ENCODE results near the gene NRL. TPM values are rescaled to one million over a fixed set of nuclear protein-coding genes. Genes with fewer than 3 reads are reported as not detected.

NRL gene
- total RNA-seq, 6 donors from 2014 or later: 2.6 to 9.8 (median 4.4) TPM

DNA sequence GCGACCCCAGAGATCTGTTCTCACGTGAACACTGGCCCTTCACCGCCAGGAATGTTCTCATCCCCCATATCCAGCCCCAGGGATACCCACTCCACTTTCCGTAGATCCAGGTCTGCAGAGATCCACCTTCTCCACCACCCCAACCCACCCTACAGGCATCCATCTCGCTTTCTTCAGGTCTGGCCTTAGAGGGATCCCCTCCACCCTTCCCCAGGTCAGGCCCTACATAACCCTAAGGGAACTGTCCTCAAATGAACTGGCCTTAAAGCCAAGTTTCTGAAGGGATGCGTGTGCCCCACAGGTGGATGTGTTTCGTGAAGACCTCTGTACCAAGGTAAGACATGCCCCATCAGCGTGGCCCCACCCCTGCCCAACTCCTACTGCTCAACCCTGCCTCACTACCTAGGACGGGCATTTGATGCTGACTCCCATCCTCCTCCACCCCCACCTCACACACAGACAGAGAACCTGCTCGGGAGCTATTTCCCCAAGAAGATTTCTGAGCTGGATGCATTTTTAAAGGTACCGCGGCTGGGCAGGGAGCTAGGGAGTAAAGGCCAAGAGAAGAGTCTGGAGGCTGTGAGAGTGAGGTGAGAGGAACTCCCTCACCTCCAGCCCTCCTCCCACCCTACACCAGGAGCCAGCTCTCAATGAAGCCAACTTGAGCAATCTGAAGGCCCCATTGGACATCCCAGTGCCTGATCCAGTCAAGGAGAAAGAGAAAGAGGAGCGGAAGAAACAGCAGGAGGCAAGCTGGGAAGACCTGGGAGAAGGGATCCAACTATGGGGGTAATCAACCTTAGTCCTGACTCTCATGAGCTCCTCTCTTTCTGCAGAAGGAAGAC, 22.2 kb upstream of the NRL start:
- peak overlapping the region; percentile 87 to 96 (median 94) for H3K27ac ChIP-seq
- H3K27me3 ChIP-seq: no peaks in the 10 kb centered on the region
- H3K9me3 ChIP-seq: no peaks in the 10 kb centered on the region
- TF ChIP-seq CTCF (IDR thresholded peaks at IDR 0.05) (no peak), POLR2A (IDR thresholded peaks at IDR 0.05) (no peak), POLR2AphosphoS5 (IDR thresholded peaks at IDR 0.05) (no peak), EP300 (IDR thresholded peaks at IDR 0.05) (no peak)
- no peak for DNase-seq
- WGBS, 2 donors: 30 to 37% methylated on average over 13 of the region's 13 CpGs
- peaks cover 24 to 48% (median 35%) of the 10 kb centered on the region in 4 donors for H3K4me1 ChIP-seq
- H3K36me3 ChIP-seq: peaks cover 4 to 24% (median 20%) of the 10 kb centered on the region in 4 donors
- no peak for ATAC-seq (ENCODE audit: low FRiP score in 2 of 2)
- peak overlapping the region; percentile 73 to 97 (median 88) for H3K4me3 ChIP-seq

- H3K4me1 ChIP-seq: peaks cover 23 to 54% (median 35%) of the 10 kb centered on the region in 4 donors
- peak; percentile 97 to 98 for DNase-seq
Observed at GRCh38 chr14:24135834-24136683, 21.3 kb upstream of the NRL start, which contains the start of gene PSME1. PSME1 (plus strand) TSS chr14:24136194; CDS start chr14:24136263, 69 bp downstream.

DNA sequence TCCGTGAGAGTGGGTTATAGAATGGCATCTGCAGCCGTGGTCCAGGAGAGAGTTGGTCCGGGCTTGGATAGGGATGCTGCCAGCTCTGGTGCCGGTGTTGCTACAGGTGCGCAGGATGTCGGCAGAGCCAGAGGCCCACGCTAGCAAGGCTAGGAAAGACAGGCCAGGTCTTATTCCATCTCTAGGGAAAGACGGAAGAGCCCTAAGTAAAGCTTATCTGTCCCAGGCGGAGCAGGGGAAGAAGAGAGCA, 20.8 kb upstream of the NRL start:
- Histone ChIP-seq H3K27ac (peak overlapping the region; percentile 87 to 96 (median 94)), H3K4me3 (peak overlapping the region; percentile 12 to 91 (median 80)), H3K36me3 (peaks cover 4 to 24% (median 20%) of the 10 kb centered on the region in 4 donors), H3K4me1 (peaks cover 20 to 49% (median 37%) of the 10 kb centered on the region in 4 donors), H3K27me3 (no peaks in the 10 kb centered on the region), H3K9me3 (no peaks in the 10 kb centered on the region)
- DNase-seq (no peak), ATAC-seq (ENCODE audit: low FRiP score in 2 of 2) (no peak)
- 6 to 8% methylated on average over 8 to 9 of the region's 9 CpGs for WGBS, 2 donors
- no peak for TF ChIP-seq POLR2A (IDR thresholded peaks at IDR 0.05)
- no peak for TF ChIP-seq CTCF (IDR thresholded peaks at IDR 0.05)
- no peak for TF ChIP-seq EP300 (IDR thresholded peaks at IDR 0.05)
- TF ChIP-seq POLR2AphosphoS5 (IDR thresholded peaks at IDR 0.05): no peak

More at GRCh38 chr14:24135834-24136683, 21.3 kb upstream of the NRL start, which contains the start of gene PSME1:
- peak in 1 of 4 donors; percentile 42 for TF ChIP-seq EP300 (IDR thresholded peaks at IDR 0.05)
- peak in 2 of 6 experiments; percentile 17 to 20 for TF ChIP-seq CTCF (IDR thresholded peaks at IDR 0.05)
- peak in 2 of 4 donors; percentile 73 to 76 for TF ChIP-seq POLR2A (IDR thresholded peaks at IDR 0.05)
- peak; percentile 84 to 90 for TF ChIP-seq POLR2AphosphoS5 (IDR thresholded peaks at IDR 0.05)
- Histone ChIP-seq H3K27ac (peak within 1 kb of the TSS; percentile 87 to 96 (median 94)), H3K36me3 (peaks cover 4 to 24% (median 20%) of the 10 kb centered on the region in 4 donors), H3K9me3 (no peaks in the 10 kb centered on the region), H3K4me3 (peak within 1 kb of the TSS; percentile 73 to 97 (median 88)), H3K27me3 (no peaks in the 10 kb centered on the region)
- ATAC-seq (ENCODE audit: low FRiP score in 2 of 2): peak; percentile 99
- 0% methylated on average over 52 of the region's 75 CpGs; no CpG with 5 or more reads in 1 of the 2 donors for WGBS, 2 donors

DNA sequence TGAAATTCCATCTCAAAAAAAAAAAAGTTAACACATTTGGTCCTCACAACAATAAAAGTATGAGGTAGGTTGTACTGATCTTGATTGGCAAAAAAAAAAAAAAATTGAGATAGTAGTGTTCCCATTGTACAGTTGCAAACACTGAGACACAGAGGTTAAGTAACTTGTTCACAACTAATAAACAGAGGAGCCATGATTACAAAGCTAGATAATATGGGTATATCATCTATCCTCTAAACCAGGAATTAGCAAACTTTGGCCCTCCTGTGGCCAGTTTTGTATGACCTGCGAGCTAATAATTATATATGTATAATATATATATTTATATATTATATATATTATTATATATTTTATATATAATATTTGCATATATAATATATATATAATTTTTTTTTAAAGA, 19.0 kb upstream of the NRL start:
- peaks cover 13 to 33% (median 25%) of the 10 kb centered on the region in 4 donors for H3K4me1 ChIP-seq
- ATAC-seq (ENCODE audit: low FRiP score in 2 of 2) (no peak), DNase-seq (no peak)
- WGBS, 2 donors: 92 to 100% methylated on average over 1 of the region's 1 CpG
- no peak overlapping the region for H3K27ac ChIP-seq
- no peak overlapping the region for H3K4me3 ChIP-seq
- no peaks in the 10 kb centered on the region for H3K27me3 ChIP-seq
- no peaks in the 10 kb centered on the region for H3K9me3 ChIP-seq
- peaks cover 4 to 14% (median 13%) of the 10 kb centered on the region in 4 donors for H3K36me3 ChIP-seq
- TF ChIP-seq CTCF (IDR thresholded peaks at IDR 0.05): no peak
- TF ChIP-seq EP300 (IDR thresholded peaks at IDR 0.05): no peak
- no peak for TF ChIP-seq POLR2AphosphoS5 (IDR thresholded peaks at IDR 0.05)
- TF ChIP-seq POLR2A (IDR thresholded peaks at IDR 0.05): no peak
